Hematopoietic multipotent progenitor cell treated with erythropoietin and hydrocortisone succinate and interleukin-3 and kit ligand, for 6 days (in vitro differentiated cells): ENCODE measurements around the gene USP6NL.
"Not testable (repeated sequence)": the region's sequence is repeated elsewhere in the genome, so short reads cannot be mapped to it uniquely, and the experiment has no call there.

Experiments
- DNase-seq: peaks from one replicate; pipeline ENCODE4 v3.0.0-alpha.2; 2015

The USP6NL gene

DNA sequence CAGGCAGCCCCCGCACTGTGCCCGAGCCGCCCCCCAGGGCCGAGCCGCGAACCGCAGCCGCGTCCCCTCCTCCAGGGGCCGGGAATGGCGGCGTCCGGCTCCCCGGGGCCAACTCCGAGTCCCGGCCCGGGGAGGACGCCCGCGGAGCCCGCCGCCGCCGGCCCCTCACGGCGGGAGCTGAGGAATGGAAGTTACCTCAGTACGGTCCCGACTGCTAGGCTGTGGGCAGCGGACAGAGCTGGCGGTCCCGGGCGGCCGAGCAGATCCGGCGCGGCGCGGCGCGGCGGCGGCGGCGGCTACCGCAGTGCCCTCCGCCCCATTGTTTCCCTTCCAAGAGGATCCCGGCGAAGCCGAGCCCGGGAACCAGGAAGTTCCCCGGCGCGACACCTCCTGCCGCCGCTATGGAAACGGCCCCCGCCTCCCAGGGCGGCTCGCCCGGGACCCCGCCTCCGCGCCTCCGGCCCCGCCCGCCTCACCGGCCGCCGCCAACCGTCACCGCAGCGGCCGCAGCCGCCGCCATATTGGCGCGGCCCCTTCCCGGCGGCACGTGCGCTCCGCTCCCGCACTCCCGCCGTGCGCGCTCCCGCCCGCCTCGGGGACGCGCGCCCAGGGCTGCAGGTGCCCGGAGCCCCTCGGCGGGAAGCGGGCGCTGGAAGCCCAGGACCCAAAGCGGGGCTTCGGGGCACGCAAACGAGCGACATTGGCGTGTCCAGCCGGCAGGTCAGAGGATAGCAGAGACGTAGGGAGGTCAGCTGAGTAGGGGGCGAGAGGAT is at the start of gene USP6NL:
TSS of gene USP6NL (minus strand) at position 403 of the 773 bp plus-strand sequence. CDS start 14,016 bp downstream, outside the sequence.
- DNase-seq: peak; percentile 88

GRCh38 chr10:11658801-11659368 is 47.4 kb upstream of the USP6NL start:
- no peak for DNase-seq

DNA sequence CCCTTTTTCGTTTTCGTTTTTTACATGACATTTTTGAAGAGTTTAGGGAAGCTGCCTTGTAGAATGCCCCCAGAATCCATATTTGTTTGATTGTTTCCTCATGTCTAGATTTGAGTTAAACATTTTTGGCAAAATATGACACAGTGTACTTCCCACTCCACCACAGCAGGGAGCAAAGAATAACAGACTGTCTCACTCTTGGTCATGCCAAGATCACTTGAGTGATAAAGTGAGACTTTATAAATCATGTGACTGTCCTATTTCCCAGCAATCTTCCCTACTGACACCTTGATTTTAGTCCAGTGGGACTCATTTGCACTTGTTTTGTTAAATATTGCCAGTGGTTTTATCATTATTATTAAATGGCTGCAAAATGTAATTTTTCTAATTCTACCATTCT is 44.4 kb upstream of the USP6NL start:
- no peak for DNase-seq

GRCh38 chr10:11654659-11655058 is 43.2 kb upstream of the USP6NL start:
- DNase-seq: no peak

- DNase-seq: no peak
Measured at GRCh38 chr10:11653758-11654471, 42.5 kb upstream of the USP6NL start.

DNA sequence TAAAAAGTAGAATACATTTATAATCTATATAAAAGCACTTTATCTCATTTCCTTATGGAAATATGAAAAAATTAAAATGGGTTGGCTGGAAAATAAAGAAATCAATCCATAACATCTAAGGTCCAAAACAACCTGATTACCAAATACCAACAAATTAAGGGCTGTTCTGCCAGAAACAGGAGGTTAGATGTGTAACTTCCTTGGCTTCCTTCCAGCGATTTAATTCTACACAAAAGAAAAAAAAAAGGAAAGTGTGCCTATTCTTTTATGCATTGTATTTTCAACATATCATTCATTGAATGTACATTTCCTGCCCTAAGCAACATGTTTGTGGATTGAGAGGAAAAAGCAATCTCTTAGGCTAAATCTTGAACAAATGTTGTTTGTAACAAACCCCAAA is 36.2 kb upstream of the USP6NL start:
- DNase-seq: peak; percentile 59

DNA sequence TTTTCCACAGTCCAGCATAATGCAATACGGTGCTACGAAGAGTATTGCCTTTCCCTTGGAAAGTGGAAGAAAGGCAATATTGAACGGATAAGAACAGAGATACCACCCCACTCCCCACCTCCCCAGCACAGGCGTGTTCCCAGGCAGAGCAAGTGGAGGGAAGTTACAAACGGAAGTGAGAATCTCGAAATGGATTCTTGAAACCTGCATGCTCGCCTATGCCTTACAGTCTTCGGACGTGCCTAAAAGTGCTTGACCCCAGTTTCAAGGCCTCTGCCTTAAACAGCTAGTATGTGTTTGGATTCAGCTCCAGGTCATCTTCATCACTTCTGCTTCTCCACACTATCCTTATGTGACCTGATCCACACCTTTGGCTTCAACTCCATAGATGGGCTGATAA is 35.0 kb upstream of the USP6NL start:
- DNase-seq: no peak

DNA sequence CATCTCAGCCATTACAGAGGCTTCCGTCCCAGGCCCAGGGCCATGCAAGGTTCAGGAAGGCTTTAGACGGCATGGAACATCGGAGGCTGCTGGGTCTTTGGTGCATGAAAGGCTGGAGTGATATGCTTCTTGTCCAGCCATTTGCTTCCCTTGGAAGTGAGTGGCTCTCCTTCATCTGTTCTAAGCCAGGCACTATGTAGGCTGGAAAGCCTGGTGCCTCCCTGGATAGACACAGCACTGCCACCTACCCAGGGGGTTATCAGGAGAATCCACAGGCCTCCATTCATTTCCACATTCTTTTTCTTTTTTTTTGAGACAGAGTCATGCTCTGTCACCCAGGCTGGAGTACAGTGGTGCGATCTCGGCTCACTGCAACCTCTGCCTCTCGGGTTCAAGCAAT is 31.6 kb upstream of the USP6NL start:
- DNase-seq: no peak

DNA sequence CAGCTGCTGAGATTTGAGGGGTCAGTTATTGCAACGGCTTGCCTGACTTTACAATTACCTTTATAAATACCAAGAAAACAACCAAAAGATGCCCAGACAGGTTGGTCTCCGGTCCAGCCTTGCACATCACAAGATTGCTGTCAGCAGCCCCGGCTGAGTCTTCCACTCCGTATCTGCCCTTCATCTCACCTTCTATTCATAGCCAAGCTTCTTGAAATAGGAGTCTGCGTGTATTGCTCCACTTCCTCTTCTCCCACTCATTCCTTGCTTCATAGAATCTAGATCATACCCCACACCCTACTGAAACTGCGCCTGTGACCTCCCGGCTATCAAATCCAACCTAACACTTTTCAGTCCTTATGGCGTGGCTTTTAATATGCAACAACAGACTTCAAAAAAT is 31.1 kb upstream of the USP6NL start:
- DNase-seq: no peak

DNA sequence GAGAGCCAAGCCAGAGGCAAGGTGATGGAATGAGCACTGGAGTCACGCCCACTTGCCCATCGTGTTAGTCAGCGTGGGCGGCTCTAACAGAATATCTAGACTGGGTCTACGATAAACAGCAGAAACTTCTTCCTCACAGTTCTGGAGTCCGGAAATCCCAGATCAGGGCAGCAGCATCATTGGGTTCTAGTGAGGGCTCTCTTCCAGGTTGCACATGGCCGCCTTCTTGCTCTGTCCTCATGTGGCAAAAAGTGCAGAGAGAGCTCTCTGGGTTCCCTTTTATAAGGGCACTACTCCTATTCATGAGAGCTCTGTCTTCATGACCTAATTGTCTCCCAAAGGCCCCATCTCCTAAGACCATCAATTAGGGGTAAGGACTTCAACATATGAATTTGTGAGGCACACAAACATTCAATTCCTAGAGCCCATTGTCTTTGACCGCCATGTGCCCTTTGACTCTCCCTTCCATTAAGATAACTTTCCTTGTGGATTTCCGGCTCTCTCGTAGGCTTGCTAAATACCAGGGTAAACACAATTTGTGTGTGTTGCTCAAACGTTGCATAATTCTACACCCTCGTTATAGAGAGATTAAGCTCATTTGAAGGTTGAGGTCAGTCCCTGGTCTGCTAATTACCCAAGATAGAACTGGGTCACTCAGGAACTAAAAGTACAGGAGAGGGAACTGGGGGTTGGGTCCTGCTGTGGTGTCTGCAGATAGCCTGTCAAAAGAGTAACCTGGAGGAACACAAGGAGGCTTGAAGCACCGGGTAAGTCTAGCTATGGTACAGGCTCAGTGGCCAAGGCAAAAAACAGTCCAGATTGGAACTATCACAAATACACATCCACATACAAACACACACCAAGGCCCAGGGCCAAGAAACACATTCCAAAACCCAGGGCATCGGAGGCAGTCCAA is 28.7 kb upstream of the USP6NL start:
- DNase-seq: no peak

DNA sequence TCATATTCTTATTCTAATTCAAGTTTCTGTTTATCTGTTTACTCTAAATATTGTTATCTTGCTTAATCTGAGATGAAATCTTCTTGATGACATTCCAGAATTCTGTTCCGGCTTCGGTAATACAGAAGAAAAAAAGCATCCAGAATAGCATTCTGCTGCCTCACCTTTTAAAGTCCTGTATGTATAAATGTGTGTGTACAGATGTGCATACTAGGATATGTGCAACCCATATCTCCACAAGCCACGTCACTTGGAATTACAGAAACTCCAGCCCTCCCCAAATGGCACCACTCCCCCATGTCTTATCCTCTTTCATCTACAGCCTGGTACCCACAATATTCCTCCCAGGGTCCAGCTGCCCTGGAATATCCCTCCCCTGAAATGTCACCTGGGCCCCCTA is 27.9 kb upstream of the USP6NL start:
- DNase-seq: no peak

GRCh38 chr10:11638055-11638698 is 26.7 kb upstream of the USP6NL start:
- DNase-seq: no peak

- DNase-seq: no peak
Measured at GRCh38 chr10:11636697-11637303, 25.4 kb upstream of the USP6NL start.

GRCh38 chr10:11631890-11632587 is 20.6 kb upstream of the USP6NL start:
- no peak for DNase-seq

- no peak for DNase-seq
Measured at GRCh38 chr10:11631291-11631690, 19.8 kb upstream of the USP6NL start.

GRCh38 chr10:11629731-11630130 is 18.3 kb upstream of the USP6NL start:
- no peak for DNase-seq

DNA sequence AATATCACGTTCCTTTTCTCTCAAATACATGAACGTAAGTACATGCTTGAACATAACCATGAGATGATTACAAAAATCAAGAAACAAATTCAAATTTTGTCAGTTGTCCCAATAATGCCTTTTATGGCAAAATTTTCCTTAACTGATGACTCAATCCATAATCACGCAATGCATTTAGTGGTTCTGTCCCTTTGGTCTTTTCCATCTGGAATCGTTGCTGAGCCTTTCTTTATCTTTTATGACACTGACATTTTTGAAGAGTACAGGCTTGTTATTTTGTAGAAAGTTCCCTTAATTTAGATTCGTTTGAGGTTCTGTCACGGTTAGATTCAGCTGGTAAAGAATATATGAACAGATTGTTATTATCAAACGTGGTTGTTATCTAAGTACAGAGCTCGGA is 16.5 kb upstream of the USP6NL start:
- not testable (repeated sequence) for DNase-seq

- no peak for DNase-seq
Measured at GRCh38 chr10:11626071-11626470, 14.6 kb upstream of the USP6NL start.

DNA sequence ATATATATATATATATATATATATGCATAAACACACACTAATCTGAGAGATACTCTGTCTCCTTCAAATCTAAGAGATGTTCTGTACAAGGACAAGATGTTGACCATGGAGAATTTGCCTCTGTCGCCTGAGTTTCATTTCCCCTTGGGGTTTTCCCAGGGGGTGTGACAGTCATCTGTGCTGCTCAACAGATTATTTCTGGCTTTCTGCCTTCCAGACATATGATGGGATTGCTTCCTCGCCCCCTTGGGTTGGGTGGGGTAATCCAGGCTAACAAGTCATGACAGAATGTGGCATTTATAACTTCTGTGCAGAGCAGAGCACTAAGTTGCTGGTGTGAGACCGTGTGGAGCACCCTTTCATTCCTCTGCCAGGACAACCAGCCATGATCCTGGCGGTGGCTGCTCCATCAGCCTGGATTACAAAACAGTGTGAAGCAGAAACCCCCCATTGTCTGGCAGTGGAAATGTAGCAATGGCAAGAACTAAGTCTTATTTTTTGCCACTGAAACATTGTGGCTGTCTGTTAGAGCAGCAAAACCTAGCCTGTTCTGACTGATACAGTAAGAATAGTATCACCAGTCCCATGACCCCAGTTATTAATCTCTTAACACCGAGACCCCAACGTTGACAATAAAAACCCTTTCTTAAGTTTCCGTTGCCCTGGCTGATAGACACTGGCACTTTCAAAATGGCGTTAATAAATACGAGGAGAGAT is 13.7 kb upstream of the USP6NL start:
- no peak for DNase-seq

- DNase-seq: no peak
Measured at GRCh38 chr10:11617233-11617632, 5.8 kb upstream of the USP6NL start.

- no peak for DNase-seq
Measured at GRCh38 chr10:11616021-11616420, 4.6 kb upstream of the USP6NL start.
